Spleen (tissue), 11 donors: ENCODE data around the gene CA9. TPM values are rescaled to one million over a fixed set of nuclear protein-coding genes. Genes with fewer than 3 reads are reported as not detected.
A peak's percentile ranks its signal among the peaks of the same experiment; 100 is the strongest.

Experiments used
- DNase-seq: peaks from one replicate; pipeline ENCODE4 v3.0.0-alpha.2; 2020
- H3K27ac ChIP-seq, 8 donors: fragments of 200-600 bp; sonication (generic) in 7 of 8; 1 replicate in 4 of 8; 2 replicates in 4 of 8; pipeline versions ENCODE4 v1.5.0 to v1.8.0; 2016 to 2021; ENCODE audit warnings: inconsistent platforms in 4 of 8, mild to moderate bottlenecking in 4 of 8, moderate library complexity in 1 of 8
- H3K27me3 ChIP-seq, 7 donors: fragments of 200-600 bp; sonication (generic) in 6 of 7; replicated peaks in 1 of 7; 1 replicate in 4 of 7; 2 replicates in 3 of 7; pipeline versions ENCODE4 v1.5.0 to v1.8.0; 2016 to 2021; ENCODE audit warnings: inconsistent platforms in 3 of 7, mild to moderate bottlenecking in 1 of 7
- H3K36me3 ChIP-seq, 6 donors: fragments of 200-600 bp; sonication (generic) in 5 of 6; 1 replicate in 4 of 6; 2 replicates in 2 of 6; pipeline versions ENCODE4 v1.5.0 to v1.8.0; 2016 to 2021; ENCODE audit warnings: inconsistent platforms in 2 of 6
- H3K4me1 ChIP-seq, 6 donors: fragments of 200-600 bp; sonication (generic) in 5 of 6; 1 replicate in 3 of 6; 2 replicates in 3 of 6; pipeline versions ENCODE4 v1.5.0 to v1.8.0; 2016 to 2021; ENCODE audit warnings: inconsistent platforms in 3 of 6
- H3K4me3 ChIP-seq, 8 donors: fragments of 200-600 bp; sonication (generic) in 7 of 8; 1 replicate in 4 of 8; 2 replicates in 4 of 8; pipeline versions ENCODE4 v1.5.0 to v1.8.0; 2016 to 2021; ENCODE audit warnings: inconsistent platforms in 4 of 8, mild to moderate bottlenecking in 4 of 8, moderate library complexity in 2 of 8
- H3K9me3 ChIP-seq, 8 donors: fragments of 200-600 bp; sonication (generic) in 7 of 8; 1 replicate in 4 of 8; 2 replicates in 4 of 8; pipeline versions ENCODE4 v1.5.0 to v1.8.0; 2016 to 2021; ENCODE audit warnings: inconsistent platforms in 4 of 8
- CTCF ChIP-seq, 11 experiments: fragments of 200-600 bp in 7 of 11; fragments of 450-650 bp in 4 of 11; sonication (generic) in 4 of 11; IDR thresholded peaks in 8 of 11; conservative IDR thresholded peaks in 3 of 11; 1 replicate in 7 of 11; 2 replicates in 4 of 11; pipeline versions ENCODE4 v1.4.0 to v1.8.0; 2016 to 2021; ENCODE audit warnings: antibody characterized with exemption in 11 of 11, inconsistent platforms in 4 of 11, mild to moderate bottlenecking in 1 of 11
- POLR2A ChIP-seq, 3 donors: fragments of 450-650 bp; IDR thresholded peaks; one replicate each; pipeline ENCODE4 v1.5.1; 2017; ENCODE audit warnings: antibody characterized with exemption in 3 of 3, mild to moderate bottlenecking in 1 of 3
- POLR2AphosphoS5 ChIP-seq, 3 donors: sonication (generic); formaldehyde crosslinking; IDR thresholded peaks; one replicate each; pipeline ENCODE4 v1.5.1; 2017; ENCODE audit warnings: antibody characterized with exemption in 3 of 3
- WGBS, 5 donors: extraction: QIAGEN DNeasy Blood & Tissue Kit in 3 of 5; methylation state at CpG; one replicate each; pipeline versions ENCODE4 v1.1.5 to v1.1.7; 2013 to 2018; 5-methylcytosine and 5-hydroxymethylcytosine counted together
- intact Hi-C: fragments of 100-400 bp; cut with DNase I; formaldehyde crosslinking; loops from one replicate; pipeline ENCODE4 v1.15.0; 2023; ENCODE audit warnings: low total_unique reads
- polyA plus RNA-seq, 3 donors: library from polyadenylated mRNA; stranded (reverse); fragments of 200-250 nt; gene quantifications; one replicate each; pipeline ENCODE4 v1.2.1, GENCODE V29; 2013
- total RNA-seq, 7 donors: library from RNA; depleted of rRNA in 3 of 7; stranded (reverse); fragments of >200 nt in 3 of 7; fragmentation: NEBNext Ultra II Directional in 4 of 7; extraction: Animal tissue kit (Norgen Biotek cat#: 25700) in 4 of 7; gene quantifications; one replicate each; pipeline versions ENCODE4 v1.1.0 to v1.2.1, GENCODE V29; 2016 to 2021
- donor health status: healthy with polysubstance abuse.
- donor health status: DM: no; HTN: no; CAD: no; lungs with moderate emphysema.
- donor health status: DM: no; HTN: no; CAD: no.
- donor health status: Bipolar disorder and iron deficiency.
- donor health status: healthy.
- donor health status: DM: no; HTN: no; CAD: no.
- donor health status: DM: yes; HTN: yes; CAD: no.

The CA9 gene
- total and polyA plus RNA-seq, 10 donors: 0.26 to 0.30 TPM; not detected in 8

DNA sequence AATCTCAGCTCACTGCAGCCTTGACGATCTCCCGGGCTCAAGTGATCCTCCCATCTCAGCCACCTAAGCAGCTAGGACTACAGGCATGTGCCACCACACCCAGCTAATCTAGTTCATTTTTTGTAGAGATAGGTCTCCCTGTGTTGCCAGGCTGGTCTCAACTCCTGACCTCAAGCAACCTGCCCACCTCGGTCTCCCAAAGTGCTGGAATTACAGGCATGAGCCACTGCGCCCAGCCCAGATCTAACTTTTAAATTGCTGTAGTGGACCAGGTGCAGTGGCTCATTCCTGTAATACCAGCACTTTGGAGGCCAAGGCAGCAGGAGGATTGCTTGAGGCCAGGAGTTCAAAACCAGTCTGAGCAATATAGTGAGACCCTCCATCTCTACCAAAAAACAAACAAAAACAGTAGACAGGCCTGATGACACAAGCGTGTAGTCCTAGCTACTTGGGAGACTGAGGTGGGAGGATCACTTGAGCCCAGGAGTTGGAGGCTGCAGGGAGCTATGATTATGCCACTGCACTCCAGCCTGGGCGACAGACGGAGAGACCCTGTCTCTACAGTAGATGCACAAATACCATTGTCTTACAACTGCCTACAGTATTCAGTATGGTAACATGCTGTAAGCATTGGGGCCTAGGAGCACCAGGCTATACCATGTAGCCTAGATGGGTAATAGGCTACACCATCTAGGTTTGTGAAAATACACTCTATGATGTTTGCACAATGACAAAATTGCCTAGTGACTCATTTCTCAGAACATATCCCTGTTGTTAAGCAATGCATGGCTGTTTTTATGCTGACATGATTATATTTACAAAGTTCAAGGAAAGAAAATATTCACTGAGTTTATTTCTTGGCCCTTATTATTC, 21.5 kb upstream of the CA9 start:
- 89 to 94% (median 91%) methylated on average over 7 of the region's 7 CpGs for WGBS, 5 donors
- H3K9me3 ChIP-seq: no peaks in the 10 kb centered on the region
- intact Hi-C loops: no loop called here

DNA sequence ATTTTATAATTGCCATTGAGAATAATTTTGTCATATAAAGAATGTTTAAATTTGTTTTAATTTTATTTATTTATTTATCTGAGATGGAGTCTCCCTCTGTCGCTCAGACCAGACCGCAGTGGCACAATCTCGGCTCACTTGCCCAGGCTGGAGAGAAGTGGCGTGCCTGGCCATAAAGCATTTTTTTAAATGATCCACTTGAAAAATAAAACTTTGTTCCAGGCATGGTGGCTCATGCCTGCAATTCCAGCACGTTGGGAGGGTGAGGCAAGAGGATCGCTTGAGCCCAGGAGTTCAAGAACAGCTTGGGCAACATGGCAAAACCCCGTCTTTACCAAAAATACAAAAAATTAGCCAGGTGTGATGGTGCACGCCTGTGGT, 20.9 kb upstream of the CA9 start:
- H3K36me3 ChIP-seq: no peaks in the 10 kb centered on the region
- peaks cover 27 to 89% (median 58%) of the 10 kb centered on the region in 6 donors for H3K4me1 ChIP-seq
- TF ChIP-seq POLR2A (IDR thresholded peaks at IDR 0.05): no peak
- TF ChIP-seq CTCF (IDR thresholded peaks at IDR 0.05 in 8 of 11, conservative IDR thresholded peaks at IDR 0.05 in 3 of 11): no peak
- no peak for TF ChIP-seq POLR2AphosphoS5 (IDR thresholded peaks at IDR 0.05)
- no peaks in the 10 kb centered on the region for H3K27me3 ChIP-seq
- no peak overlapping the region for H3K4me3 ChIP-seq
- no peak for DNase-seq
- WGBS, 5 donors: 91 to 94% (median 93%) methylated on average over 8 of the region's 8 CpGs
- peak overlapping the region in 3 of 8 donors; percentile 7 to 95 (median 13) for H3K27ac ChIP-seq
- intact Hi-C loops: no loop called here
- no peaks in the 10 kb centered on the region for H3K9me3 ChIP-seq

More for the DNA sequence above, 21.5 kb upstream of the CA9 start:
- no peak for DNase-seq
- Histone ChIP-seq H3K36me3 (no peaks in the 10 kb centered on the region), H3K27me3 (no peaks in the 10 kb centered on the region), H3K27ac (peak overlapping the region in 4 of 8 donors; percentile 85 to 95 (median 93)), H3K4me3 (no peak overlapping the region), H3K4me1 (peaks cover 29 to 89% (median 59%) of the 10 kb centered on the region in 6 donors)
- no peak for TF ChIP-seq POLR2A (IDR thresholded peaks at IDR 0.05)
- TF ChIP-seq CTCF (IDR thresholded peaks at IDR 0.05 in 8 of 11, conservative IDR thresholded peaks at IDR 0.05 in 3 of 11): no peak
- no peak for TF ChIP-seq POLR2AphosphoS5 (IDR thresholded peaks at IDR 0.05)

DNA sequence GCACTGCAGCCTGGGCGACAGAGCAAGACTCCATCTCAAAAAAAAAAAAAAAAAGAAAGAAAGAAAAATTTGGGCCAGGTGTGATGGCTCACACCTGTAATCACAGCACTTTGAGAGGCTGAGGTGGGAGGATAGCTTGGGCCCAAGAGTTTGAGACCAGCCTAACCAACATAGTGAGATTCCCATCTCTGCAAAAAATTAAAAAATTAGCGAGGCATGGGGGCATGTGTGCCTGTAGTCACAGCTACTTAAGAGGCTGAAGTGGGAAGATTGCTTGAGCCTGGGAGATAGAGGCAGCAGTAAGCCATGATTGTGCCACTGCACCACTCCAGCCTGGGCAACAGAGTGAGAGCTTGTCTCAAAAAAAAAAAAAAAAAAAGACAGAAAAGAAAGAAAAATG, 20.1 kb upstream of the CA9 start:
- TF ChIP-seq POLR2A (IDR thresholded peaks at IDR 0.05) (no peak), CTCF (IDR thresholded peaks at IDR 0.05 in 8 of 11, conservative IDR thresholded peaks at IDR 0.05 in 3 of 11) (no peak), POLR2AphosphoS5 (IDR thresholded peaks at IDR 0.05) (no peak)
- intact Hi-C loops: no loop called here
- no peaks in the 10 kb centered on the region for H3K36me3 ChIP-seq
- WGBS, 5 donors: 92 to 96% (median 94%) methylated on average over 2 of the region's 2 CpGs
- peak overlapping the region in 2 of 8 donors; percentile 13 to 95 for H3K27ac ChIP-seq
- H3K4me3 ChIP-seq: no peak overlapping the region
- H3K4me1 ChIP-seq: peaks cover 19 to 83% (median 50%) of the 10 kb centered on the region in 6 donors
- no peak for DNase-seq
- no peaks in the 10 kb centered on the region for H3K9me3 ChIP-seq
- H3K27me3 ChIP-seq: no peaks in the 10 kb centered on the region

- Histone ChIP-seq H3K4me3 (no peak overlapping the region), H3K27ac (peak overlapping the region in 6 of 8 donors; percentile 91 to 98 (median 94)), H3K36me3 (peaks cover 0 to 18% (median 11%) of the 10 kb centered on the region in 6 donors), H3K27me3 (no peaks in the 10 kb centered on the region), H3K9me3 (no peaks in the 10 kb centered on the region), H3K4me1 (peaks cover 28 to 83% (median 56%) of the 10 kb centered on the region in 6 donors)
- TF ChIP-seq POLR2A (IDR thresholded peaks at IDR 0.05): no peak
- TF ChIP-seq CTCF (IDR thresholded peaks at IDR 0.05 in 8 of 11, conservative IDR thresholded peaks at IDR 0.05 in 3 of 11): no peak
- no peak for TF ChIP-seq POLR2AphosphoS5 (IDR thresholded peaks at IDR 0.05)
- intact Hi-C loops: loop anchor here (5.0 kb wide), 1 partner anchor 76 kb away; the partner anchor contains the start of genes CREB3 and TLN1
- WGBS, 5 donors: 68 to 79% (median 68%) methylated on average over 17 of the region's 17 CpGs
- DNase-seq: no peak
Observed at GRCh38 chr9:35656348-35656747, 17.4 kb upstream of the CA9 start.
